K562 (cell line): ENCODE data around the gene UTP14A. TPM values are rescaled to one million over a fixed set of nuclear protein-coding genes. Genes with fewer than 3 reads are reported as not detected.

Source experiments
- ATF1 ChIP-seq, 2 experiments: fragments of 450-650 bp in 1 of 2; IDR thresholded peaks; 2 replicates each; pipeline ENCODE4 v1.6.1; 2016; ENCODE audit warnings: missing compliant biosample characterization in 1 of 2, missing genetic modification characterization in 1 of 2
- DPF2 ChIP-seq: fragments of 450-650 bp; IDR thresholded peaks from 2 replicates; pipeline ENCODE4 v1.6.1; 2016
- EP400 ChIP-seq: fragments of 450-650 bp; IDR thresholded peaks from 2 replicates; pipeline ENCODE4 v1.6.1; 2017; ENCODE audit warnings: antibody characterized with exemption, mild to moderate bottlenecking, moderate library complexity
- JUND ChIP-seq, 2 experiments: IDR thresholded peaks; 2 replicates in 1 of 2; 3 replicates in 1 of 2; pipeline ENCODE4 v1.6.1; 2011; ENCODE audit warnings: borderline replicate concordance in 2 of 2, low read depth in 2 of 2, low read length in 2 of 2, improper control_type of control experiment in 1 of 2, missing biosample characterization in 1 of 2, missing genetic modification characterization in 1 of 2, missing genetic modification reagents in 1 of 2
- RBFOX2 ChIP-seq: fragments of 200-400 bp; formaldehyde crosslinking; IDR thresholded peaks from 2 replicates; pipeline ENCODE4 v1.6.1; 2017; ENCODE audit warnings: low read depth, mild to moderate bottlenecking, low read length, moderate library complexity
- RCOR1 ChIP-seq, 2 experiments: IDR thresholded peaks; 2 replicates each; pipeline ENCODE4 v1.6.1; 2012; ENCODE audit warnings: low read depth in 2 of 2, low read length in 2 of 2, borderline replicate concordance in 1 of 2, improper control_type of control experiment in 1 of 2
- ZNF445 ChIP-seq: fragments of 250-450 bp; sonication (Bioruptor Pico); IDR thresholded peaks from 2 replicates; pipeline ENCODE4 v1.4.0; 2020; ENCODE audit warnings: low read depth, mild to moderate bottlenecking, moderate library complexity
- polyA plus RNA-seq, 8 experiments: library from polyadenylated mRNA; depleted of rRNA in 4 of 8; stranded (reverse) in 5 of 8; unstranded in 3 of 8; fragments of >200 nt; fragmentation: Nextera tagmentation in 2 of 8; fragmentation: Illumina TruSeq in 1 of 8; extraction: Ambion mirVana in 2 of 8; extraction: Trizol in 1 of 8; gene quantifications; 2 replicates each; pipeline versions ENCODE4 v1.2.1 to v1.2.3, GENCODE V29; 2011 to 2014; ENCODE audit warnings: inconsistent platforms in 1 of 8, missing spikeins in 1 of 8
- total RNA-seq, 7 experiments: library from RNA; depleted of rRNA in 6 of 7; stranded (reverse); fragments of >200 nt in 6 of 7; fragmentation: Illumina TruSeq in 2 of 7; extraction: Trizol in 2 of 7; gene quantifications; 2 replicates each; pipeline versions ENCODE4 v1.2.1 to v1.2.3, GENCODE V29; 2011 to 2021; ENCODE audit warnings: low replicate concordance in 1 of 7
- TF ChIP-seq, protein P1 (sequence below): sonication (generic); formaldehyde crosslinking; IDR thresholded peaks from 2 replicates; pipeline ENCODE4 v1.8.0; 2022; ENCODE audit warnings: missing genetic modification reagents, mild to moderate bottlenecking, moderate library complexity, borderline replicate concordance
- TF ChIP-seq, protein P2 (sequence below): fragments of 450-650 bp; formaldehyde crosslinking; conservative IDR thresholded peaks from 2 replicates; pipeline ENCODE4 v1.4.0; 2022; ENCODE audit warnings: mild to moderate bottlenecking, missing genetic modification characterization
- TF ChIP-seq, protein P3 (sequence below): sonication (generic); formaldehyde crosslinking; IDR thresholded peaks from 2 replicates; pipeline ENCODE4 v1.4.0; 2020; ENCODE audit warnings: mild to moderate bottlenecking, missing genetic modification reagents
- TF ChIP-seq, protein P4 (sequence below): fragments of 200-800 bp; sonication (Bioruptor generic); IDR thresholded peaks from 2 replicates; pipeline ENCODE4 v1.6.1; 2016; ENCODE audit warnings: missing genetic modification characterization, missing compliant biosample characterization

The UTP14A gene
- total and polyA plus RNA-seq, 9 of the 15 experiments (the other 6 are each of a cell fraction or from before 2014, with no cell fraction given) = 30.5 to 91.0 (median 64.1) TPM

DNA sequence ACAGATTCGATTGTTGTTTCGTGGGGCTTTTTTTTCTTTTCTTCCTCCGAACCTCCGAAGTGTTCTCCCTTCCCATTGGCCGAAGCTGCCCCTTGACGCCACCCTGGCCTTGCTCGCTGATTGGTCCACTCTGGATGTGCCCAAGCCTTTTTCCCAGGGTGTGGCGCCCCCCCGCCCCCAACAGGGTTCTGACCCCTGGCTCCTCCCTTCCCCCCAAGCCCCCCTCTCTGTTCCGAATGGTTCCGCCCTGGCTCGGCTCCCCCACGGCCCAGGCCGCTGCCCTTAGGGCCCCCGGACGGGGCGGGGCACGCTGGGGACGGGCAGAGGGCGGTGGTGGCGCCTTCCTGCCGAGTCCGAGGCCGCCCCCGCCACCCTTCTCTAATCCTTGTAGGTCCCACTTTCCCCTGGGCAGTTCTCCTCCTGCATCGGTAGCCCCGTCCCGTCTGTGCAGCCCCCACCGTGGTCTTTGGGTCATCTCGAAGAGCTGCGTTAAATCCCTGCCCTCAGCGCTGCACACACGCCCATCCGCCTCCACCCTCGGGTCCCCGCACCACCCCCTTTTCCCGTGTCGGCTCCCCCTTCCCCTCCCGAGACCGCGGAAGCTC is 25.5 kb downstream of the UTP14A start (continued):
- TF ChIP-seq ZNF445 (CRISPR knock-in tag) (no peak), JUND (IDR thresholded peaks at IDR 0.05; ENCODE audit: borderline replicate concordance, low read depth, low read length) (peak; percentile 61; the same call in 1 of the 2 replicates), JUND (tag; IDR thresholded peaks at IDR 0.05; ENCODE audit: borderline replicate concordance, low read depth, low read length) (no peak), ATF1 (CRISPR knock-in tag; IDR thresholded peaks at IDR 0.05) (0 out of 2 replicates have a peak, but pooled peaks have one; percentile 6), ATF1 (tag; IDR thresholded peaks at IDR 0.05) (peak; percentile 62; the same call in 1 of the 2 replicates), RBFOX2 (peak; percentile 57), DPF2 (peak; percentile 26; the same call in 1 of the 2 replicates), RCOR1 (IDR thresholded peaks at IDR 0.05; ENCODE audit: borderline replicate concordance in 1 of 2, low read depth in 2 of 2, low read length in 2 of 2) (no peak), EP400 (peak; percentile 57)
- TF ChIP-seq, protein P1, sequence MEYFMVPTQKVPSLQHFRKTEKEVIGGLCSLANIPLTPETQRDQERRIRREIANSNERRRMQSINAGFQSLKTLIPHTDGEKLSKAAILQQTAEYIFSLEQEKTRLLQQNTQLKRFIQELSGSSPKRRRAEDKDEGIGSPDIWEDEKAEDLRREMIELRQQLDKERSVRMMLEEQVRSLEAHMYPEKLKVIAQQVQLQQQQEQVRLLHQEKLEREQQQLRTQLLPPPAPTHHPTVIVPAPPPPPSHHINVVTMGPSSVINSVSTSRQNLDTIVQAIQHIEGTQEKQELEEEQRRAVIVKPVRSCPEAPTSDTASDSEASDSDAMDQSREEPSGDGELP (CRISPR knock-in tag) = peak; percentile 47; the same call in 1 of the 2 replicates
- TF ChIP-seq, protein P2, sequence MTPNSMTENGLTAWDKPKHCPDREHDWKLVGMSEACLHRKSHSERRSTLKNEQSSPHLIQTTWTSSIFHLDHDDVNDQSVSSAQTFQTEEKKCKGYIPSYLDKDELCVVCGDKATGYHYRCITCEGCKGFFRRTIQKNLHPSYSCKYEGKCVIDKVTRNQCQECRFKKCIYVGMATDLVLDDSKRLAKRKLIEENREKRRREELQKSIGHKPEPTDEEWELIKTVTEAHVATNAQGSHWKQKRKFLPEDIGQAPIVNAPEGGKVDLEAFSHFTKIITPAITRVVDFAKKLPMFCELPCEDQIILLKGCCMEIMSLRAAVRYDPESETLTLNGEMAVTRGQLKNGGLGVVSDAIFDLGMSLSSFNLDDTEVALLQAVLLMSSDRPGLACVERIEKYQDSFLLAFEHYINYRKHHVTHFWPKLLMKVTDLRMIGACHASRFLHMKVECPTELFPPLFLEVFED (CRISPR knock-in tag) = no peak
- TF ChIP-seq, protein P3, sequence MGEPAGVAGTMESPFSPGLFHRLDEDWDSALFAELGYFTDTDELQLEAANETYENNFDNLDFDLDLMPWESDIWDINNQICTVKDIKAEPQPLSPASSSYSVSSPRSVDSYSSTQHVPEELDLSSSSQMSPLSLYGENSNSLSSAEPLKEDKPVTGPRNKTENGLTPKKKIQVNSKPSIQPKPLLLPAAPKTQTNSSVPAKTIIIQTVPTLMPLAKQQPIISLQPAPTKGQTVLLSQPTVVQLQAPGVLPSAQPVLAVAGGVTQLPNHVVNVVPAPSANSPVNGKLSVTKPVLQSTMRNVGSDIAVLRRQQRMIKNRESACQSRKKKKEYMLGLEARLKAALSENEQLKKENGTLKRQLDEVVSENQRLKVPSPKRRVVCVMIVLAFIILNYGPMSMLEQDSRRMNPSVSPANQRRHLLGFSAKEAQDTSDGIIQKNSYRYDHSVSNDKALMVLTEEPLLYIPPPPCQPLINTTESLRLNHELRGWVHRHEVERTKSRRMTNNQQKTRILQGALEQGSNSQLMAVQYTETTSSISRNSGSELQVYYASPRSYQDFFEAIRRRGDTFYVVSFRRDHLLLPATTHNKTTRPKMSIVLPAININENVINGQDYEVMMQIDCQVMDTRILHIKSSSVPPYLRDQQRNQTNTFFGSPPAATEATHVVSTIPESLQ = no peak
- TF ChIP-seq, protein P4, sequence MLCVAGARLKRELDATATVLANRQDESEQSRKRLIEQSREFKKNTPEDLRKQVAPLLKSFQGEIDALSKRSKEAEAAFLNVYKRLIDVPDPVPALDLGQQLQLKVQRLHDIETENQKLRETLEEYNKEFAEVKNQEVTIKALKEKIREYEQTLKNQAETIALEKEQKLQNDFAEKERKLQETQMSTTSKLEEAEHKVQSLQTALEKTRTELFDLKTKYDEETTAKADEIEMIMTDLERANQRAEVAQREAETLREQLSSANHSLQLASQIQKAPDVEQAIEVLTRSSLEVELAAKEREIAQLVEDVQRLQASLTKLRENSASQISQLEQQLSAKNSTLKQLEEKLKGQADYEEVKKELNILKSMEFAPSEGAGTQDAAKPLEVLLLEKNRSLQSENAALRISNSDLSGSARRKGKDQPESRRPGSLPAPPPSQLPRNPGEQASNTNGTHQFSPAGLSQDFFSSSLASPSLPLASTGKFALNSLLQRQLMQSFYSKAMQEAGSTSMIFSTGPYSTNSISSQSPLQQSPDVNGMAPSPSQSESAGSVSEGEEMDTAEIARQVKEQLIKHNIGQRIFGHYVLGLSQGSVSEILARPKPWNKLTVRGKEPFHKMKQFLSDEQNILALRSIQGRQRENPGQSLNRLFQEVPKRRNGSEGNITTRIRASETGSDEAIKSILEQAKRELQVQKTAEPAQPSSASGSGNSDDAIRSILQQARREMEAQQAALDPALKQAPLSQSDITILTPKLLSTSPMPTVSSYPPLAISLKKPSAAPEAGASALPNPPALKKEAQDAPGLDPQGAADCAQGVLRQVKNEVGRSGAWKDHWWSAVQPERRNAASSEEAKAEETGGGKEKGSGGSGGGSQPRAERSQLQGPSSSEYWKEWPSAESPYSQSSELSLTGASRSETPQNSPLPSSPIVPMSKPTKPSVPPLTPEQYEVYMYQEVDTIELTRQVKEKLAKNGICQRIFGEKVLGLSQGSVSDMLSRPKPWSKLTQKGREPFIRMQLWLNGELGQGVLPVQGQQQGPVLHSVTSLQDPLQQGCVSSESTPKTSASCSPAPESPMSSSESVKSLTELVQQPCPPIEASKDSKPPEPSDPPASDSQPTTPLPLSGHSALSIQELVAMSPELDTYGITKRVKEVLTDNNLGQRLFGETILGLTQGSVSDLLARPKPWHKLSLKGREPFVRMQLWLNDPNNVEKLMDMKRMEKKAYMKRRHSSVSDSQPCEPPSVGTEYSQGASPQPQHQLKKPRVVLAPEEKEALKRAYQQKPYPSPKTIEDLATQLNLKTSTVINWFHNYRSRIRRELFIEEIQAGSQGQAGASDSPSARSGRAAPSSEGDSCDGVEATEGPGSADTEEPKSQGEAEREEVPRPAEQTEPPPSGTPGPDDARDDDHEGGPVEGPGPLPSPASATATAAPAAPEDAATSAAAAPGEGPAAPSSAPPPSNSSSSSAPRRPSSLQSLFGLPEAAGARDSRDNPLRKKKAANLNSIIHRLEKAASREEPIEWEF (CRISPR knock-in tag) = no peak
